Stimulated activated CD4-positive, alpha-beta T cell treated with anti-CD3 and anti-CD28 coated beads, Interleukin-4, amount 100 ng/mL, for 1 hour (primary cell): ENCODE measurements around the gene ACY1.
A peak's percentile ranks its signal among the peaks of the same experiment; 100 is the strongest.

Source experiments
- DNase-seq: peaks from one replicate; pipeline ENCODE4 v3.0.0-alpha.2; 2020

ACY1 gene

DNA sequence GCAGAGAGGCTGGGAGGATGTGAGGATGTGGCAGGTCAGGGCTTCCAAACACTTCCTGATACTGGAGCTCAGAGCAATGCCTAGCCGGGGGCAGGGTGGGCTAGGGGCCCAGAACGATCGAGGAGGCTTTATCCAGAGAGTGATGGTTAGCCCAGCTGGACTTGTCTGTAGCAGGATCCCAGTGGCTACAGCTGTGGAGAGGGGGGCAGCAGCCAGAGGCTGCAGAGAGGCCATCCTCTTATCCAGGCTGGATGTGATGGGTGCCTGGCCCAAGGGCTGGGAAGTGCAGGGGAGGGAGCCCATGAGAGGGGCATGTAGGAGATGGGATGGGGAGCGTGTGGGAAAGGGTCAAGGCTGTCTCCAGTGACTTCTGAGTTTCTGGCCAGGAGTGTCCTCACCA is 36.5 kb upstream of the ACY1 start:
- no peak for DNase-seq

DNA sequence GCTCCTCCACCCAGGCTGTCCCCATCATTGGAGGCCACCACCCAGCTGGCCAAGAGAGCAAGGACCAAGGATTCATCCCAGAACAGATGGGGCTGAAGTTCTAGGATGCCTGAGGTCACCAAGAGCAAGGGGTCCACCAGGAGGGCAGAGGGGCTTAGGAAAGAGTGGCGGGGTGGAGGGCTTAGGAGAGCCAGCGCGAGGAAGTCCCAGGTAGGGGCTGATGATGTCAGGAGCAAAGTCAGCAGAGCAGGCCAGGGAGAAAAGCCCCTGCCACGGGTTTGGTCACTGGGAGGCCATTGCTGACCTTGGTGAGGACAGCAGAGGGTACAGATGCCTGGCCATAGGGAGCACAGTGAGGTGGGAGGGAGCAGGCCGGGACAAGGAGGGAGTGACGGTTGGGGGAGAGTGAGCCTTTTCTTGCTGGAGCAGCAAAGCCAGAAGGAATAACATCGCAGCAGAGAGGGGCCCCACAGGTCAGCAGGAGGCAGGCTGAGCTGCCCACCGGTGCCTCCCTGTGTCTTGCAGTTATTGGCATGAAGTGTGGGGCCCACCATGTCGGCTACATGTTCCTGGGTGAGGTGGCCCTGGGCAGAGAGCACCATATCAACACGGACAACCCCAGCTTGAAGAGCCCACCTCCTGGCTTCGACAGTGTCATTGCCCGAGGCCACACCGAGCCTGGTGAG is 36.0 kb upstream of the ACY1 start:
- DNase-seq = no peak

DNA sequence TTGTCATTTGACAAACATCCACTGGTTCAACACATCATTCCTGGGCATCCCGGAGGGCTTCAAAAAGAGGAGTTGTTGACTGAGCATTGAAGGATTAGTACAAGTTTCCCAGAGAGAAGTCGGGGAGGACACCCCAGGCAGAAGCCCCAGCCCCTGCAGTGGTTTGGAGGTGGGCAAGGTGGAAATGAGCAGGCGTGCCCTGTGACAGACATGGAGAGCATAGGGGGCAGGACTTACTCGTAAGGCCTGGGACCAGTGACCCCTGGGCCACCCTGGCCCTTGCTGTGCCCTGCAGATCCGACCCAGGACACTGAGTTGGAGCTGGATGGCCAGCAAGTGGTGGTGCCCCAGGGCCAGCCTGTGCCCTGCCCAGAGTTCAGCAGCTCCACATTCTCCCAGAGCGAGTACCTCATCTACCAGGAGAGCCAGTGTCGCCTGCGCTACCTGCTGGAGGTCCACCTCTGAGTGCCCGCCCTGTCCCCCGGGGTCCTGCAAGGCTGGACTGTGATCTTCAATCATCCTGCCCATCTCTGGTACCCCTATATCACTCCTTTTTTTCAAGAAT is 35.2 kb upstream of the ACY1 start:
- no peak for DNase-seq

DNA sequence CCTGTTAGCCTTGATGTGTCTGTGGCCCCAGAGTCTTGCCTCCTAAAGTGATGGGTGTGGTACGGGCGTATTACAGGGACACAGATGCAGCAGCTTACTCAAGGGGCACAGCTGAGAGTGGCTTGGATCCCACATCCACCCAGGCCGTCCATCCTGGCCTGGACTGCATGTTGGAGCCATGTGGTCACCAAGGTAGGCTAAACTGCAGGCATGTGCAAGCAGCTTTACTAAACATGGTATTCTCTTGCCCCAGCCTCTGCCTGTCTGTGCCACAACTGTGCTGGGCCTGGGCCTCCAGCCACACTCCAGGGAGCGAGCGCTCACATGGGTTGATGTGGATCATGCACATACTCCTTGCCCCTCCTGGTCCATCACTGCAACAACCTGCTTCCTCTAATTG is 34.2 kb upstream of the ACY1 start:
- DNase-seq = no peak

DNA sequence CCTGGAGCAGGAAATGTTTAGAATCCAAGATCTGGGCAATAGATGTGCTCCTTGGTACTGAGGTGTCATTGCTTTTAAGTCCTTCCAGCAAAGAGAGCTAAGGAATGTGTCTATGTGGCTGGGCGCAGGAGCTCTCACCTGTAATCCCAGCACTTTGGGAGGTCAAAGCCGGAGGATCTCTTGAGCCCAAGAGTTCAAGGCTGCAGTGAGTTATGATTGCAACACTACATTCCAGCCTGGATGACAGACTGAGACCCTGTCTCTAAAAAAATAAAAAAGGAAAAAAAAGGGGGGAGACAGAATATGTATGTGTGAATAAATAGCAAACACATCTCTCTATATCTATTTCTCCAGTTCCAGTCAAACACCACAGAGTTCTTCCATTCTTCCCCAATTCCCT is 32.4 kb upstream of the ACY1 start:
- DNase-seq = no peak

DNA sequence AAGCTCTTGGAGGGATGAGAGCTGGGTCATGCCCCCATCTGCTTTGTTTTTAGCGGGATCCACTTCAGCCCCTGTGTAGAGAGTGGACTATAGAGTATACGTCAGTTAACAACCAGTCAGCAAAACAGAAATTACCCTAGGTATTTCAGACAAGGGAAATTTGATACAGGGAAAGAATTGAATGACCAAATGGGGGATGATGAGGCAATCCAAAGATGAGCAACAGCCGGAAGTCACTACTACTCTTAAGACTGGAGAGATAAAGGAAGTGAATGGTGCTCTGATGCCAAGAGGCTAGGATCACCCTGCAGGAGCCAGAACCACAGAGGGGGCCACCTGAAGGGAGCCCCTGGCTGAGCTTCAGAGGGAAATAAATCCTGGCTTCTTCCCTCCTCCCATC is 29.9 kb upstream of the ACY1 start:
- DNase-seq = no peak

DNA sequence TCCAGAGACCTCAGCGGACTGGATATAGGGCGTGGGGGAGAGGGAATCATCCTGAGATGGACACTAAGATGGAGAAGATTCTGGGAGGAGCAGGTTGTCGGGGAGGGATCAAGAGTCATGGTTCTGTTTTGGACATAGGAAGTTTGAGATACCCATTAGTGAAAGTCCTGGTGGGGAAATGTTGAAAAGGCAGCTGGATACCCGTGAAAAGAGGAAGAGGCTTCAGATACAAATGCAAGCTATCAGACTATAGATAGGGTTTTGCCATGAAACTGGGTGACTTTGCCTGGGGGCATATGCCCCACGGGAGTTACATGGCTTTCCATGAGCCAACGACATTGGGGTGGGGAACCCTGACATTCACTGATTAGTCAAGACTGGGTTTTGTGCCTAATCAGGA is 29.2 kb upstream of the ACY1 start:
- no peak for DNase-seq

DNA sequence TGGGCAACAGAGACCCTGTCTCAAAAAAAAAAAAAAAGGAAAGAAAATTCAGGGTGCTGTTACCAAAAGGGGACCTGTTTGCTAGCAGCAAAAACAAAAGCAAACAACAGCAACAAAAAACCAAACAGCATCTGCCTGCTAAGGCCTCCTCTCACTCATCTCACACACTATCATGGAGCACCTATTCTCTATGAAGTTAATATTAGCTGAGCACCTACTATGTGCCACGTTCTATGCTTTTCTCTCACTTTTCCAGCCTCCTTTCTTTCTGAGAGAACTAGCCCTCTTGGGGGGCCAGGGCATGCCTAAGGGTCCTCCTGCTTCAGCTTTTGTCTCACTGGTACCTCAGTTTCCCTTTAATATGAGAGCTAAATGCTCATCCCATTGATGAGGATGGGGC is 28.6 kb upstream of the ACY1 start:
- DNase-seq = no peak

DNA sequence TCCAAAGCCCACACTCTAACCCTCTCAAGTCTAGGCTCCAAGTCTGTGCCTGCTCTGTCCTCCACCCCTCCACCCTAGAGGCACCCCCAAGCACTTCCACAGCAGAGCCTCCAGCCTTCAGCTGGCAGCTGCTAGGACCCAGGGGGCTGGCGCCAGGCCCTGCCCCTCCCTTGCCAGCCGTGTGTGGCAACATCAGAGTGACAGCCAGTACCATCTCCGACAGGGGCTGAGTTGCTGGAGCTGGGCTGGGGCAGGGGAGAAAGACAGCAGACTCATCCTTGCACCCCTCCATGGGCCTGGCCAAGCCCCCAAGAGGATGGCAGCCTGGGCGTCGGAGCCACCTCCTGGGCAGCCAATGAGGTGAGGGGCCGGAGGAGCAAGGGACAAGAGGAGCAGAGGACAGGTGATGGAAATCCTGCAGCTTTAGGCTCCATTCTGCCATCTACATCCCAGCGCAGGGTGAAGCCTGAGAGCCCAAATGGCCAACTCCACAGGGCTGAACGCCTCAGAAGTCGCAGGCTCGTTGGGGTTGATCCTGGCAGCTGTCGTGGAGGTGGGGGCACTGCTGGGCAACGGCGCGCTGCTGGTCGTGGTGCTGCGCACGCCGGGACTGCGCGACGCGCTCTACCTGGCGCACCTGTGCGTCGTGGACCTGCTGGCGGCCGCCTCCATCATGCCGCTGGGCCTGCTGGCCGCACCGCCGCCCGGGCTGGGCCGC is 28.0 kb upstream of the ACY1 start, which contains the start of gene GPR62:
TSS of gene GPR62 (plus strand) at position 207 of the 718 bp plus-strand sequence. CDS start at position 479, 272 bp downstream.
- no peak for DNase-seq

DNA sequence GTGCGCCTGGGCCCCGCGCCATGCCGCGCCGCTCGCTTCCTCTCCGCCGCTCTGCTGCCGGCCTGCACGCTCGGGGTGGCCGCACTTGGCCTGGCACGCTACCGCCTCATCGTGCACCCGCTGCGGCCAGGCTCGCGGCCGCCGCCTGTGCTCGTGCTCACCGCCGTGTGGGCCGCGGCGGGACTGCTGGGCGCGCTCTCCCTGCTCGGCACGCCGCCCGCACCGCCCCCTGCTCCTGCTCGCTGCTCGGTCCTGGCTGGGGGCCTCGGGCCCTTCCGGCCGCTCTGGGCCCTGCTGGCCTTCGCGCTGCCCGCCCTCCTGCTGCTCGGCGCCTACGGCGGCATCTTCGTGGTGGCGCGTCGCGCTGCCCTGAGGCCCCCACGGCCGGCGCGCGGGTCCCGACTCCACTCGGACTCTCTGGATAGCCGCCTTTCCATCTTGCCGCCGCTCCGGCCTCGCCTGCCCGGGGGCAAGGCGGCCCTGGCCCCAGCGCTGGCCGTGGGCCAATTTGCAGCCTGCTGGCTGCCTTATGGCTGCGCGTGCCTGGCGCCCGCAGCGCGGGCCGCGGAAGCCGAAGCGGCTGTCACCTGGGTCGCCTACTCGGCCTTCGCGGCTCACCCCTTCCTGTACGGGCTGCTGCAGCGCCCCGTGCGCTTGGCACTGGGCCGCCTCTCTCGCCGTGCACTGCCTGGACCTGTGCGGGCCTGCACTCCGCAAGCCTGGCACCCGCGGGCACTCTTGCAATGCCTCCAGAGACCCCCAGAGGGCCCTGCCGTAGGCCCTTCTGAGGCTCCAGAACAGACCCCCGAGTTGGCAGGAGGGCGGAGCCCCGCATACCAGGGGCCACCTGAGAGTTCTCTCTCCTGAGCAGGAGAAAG is 27.2 kb upstream of the ACY1 start:
- DNase-seq = peak; percentile 43

DNA sequence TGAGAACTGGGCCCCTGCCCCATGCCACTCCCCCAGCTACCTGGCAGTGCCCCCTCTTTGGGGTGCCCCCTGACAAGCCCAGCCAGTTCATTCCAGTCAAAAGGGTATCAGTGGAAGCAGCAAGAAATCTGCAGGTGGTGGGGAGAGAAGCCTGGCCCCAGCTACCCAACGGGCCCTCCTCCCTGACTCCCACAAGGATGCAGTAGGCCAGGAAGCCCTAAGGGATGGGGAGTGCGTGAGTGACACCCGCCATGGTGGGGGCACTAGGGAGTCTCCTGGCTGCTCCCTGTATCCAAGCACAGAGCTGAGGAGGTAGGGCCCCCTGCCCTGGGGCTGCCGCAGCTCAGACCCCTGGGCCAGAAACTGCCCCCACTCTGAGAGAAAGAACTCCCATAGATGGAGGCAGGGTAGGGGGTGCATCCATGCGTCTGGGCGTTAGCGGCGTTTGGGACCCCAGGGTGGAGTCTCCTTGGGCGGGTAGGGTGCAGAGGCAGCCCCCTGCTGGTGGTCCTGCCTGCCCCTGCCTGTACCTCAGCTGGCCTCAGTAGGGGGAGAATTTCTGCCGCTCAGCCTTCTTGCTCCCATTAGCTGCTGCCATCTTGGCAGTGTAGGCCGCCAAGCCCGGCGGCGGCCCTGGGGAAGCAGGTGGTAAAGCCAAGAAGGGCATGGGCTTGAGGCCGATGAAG is 25.7 kb upstream of the ACY1 start:
- DNase-seq = no peak

DNA sequence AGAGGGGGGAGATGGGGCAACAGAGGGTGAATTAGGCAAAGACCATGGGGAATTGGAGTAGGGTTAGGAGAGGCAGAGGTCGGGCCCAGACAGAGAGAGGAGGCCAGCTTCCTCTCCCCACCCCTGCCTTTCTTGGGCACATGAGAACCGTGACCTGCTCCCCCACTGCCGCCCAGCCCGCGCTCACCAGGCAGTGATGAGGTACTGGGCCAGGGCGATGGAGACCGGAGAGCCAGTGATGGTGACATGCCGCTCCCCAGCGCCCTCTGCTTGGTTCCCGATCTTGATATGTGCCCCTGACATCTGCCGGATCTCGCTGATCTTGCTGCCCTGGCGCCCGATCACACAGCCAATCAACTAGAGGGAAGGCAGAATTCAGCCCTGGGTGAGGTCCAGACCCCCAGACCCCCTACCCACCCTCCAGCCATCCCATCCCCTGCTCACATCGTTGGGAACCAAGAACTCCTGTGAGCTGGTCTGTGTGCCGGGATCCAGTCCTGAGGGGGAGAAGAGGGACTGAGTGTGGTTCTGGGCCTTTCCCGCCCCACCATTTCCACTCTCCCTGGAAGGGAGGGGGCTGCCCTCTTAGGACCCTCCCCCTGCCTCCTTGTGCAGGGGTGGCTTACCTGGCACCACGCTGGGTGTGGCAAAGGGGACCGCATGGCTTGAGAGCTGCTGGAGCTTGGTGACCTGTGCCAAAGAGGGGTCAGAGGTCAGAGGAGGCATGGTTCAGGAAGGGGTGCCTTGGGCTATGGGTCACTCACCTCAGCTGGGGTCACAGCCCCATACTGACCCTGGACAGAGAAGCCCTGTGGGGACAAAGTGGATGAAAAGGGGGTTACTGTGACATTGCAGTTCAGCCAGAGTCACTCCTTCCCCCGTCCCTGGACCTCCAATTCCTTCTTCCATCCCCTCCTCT is 24.5 kb upstream of the ACY1 start:
- DNase-seq = no peak

DNA sequence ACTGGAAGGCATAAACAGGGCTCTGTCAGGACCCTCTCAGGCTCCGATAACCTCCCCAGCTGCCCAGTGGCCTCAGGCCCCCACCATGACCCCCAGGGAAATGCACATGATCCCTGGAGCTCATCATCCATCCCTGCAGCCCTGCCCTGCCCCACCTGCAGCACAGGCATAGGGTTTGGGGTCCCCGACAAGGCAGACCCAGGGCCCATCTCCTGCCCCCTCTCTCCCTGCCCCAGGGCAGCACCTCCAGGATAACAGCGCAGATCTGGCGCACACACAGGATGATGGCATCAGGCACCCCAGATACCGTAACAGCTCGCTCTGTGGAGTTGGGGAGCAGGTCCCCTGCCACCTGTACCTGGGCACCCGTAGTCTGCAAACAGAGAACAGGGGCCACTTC is 23.7 kb upstream of the ACY1 start:
- no peak for DNase-seq

DNA sequence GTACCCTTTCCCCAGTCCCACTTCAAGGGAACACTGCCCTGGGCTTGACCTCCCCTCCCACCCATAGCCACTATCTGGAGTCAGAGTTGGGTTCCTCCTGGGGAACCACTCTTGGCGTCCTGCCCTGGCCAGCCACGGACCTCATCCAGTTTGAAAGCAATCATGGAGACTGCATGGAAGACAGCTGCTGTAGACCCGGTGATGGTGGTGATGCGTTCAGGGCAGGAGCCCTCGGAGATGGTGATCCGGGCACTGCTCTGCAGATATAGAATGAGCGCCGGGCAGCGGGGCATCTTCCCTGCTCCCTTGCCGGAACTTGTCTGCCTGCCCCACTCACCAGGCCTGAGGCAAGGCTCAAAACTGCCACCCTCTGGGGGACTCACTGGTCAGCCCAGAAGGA is 22.9 kb upstream of the ACY1 start:
- DNase-seq = no peak

DNA sequence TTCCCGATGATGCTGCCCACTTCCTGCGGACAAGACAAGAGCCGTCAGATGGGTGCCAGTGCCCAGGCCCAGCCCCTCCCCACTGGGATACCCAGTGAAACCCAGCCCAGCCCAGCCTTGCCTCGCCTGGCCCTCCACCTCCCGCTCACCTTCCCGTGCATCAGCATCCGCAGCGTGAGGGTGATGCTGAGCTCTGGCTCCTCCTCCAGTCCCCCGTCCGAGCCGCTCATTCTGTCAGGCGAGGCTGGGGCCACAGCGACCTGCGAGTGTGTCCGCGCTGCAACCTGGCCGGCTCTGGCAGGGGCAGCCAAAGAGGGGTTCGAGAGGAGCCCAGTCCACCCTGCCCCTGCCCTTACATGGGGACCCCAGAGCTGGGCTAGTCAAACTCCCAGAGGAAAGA is 22.3 kb upstream of the ACY1 start:
- no peak for DNase-seq

DNA sequence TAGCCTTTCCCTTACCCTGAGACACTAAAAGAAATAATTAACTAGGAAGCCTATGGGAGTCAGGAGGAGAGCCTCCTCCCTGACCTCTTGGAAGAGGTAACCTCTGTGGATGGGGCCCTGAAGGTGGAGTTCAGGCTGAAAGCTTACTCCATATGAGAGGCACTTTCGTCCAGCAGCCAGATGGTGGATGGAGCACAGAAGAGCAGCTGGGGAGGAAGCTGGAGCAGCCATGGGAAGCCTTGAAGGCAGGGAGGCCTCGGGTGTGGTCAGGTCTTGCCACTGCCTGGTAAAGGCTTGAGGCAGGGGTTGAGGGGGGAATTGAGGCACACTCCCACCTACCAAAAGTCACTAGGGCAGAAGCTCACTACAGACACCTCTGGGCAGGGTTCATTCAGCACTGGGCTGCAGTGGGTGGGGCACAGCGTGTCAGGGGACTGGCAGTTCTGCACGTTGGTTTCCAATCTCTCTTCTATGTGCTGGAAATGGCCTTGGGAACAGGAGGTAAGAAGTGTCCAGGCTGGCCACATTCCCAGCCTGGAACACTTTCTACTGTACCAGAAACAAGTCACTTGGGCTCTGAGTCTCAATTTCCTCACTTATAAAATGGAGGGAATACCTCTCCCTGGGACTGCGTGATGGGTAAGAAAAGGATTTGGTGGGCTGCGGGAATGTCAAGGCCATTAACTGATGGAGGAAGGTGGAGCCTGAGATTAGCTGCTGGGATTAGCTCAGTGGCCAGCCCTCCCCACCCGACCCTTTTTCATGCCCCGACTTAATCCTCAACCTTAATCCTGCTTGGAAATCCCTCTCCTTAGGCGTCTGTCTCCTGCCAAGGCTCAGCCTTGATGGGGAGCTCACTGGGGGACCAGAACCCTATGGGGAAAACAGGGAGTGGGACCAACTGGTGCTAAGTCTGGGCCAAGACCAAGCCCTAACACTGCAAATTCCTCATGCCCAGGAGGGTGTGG is 21.4 kb upstream of the ACY1 start:
- DNase-seq = no peak

DNA sequence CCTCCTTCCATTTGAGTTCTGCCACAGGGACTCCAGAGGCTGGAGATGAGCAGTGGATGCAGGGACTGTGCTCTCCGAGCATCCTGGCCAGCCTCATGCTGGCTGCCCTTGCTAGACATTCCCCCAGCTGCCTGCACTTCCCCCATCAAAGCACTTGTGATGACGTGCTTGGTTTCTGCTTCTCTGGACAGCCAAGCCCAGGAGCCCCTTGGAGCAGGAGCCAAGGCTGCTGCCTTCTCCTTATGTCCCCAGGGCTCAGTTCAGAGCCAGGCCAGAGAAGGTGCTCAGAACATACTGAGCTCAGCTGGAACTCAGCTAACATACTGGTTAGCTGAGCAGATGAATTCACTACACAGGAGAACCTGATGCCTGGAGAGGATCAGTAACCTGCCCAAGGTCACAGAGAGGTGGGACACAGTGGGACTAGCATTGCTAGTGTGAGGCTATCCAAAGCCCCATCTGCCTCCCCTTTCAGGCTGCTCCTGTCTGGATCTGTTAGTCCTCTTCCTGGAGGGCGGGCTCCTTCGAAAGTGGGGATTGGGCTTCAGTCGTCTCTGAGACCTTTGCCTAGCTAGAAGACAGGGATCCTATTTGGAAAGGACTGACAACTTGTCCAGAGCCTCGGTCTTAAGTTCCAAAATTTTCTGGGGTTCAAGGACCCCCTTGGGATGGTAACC is 20.3 kb upstream of the ACY1 start:
- no peak for DNase-seq

DNA sequence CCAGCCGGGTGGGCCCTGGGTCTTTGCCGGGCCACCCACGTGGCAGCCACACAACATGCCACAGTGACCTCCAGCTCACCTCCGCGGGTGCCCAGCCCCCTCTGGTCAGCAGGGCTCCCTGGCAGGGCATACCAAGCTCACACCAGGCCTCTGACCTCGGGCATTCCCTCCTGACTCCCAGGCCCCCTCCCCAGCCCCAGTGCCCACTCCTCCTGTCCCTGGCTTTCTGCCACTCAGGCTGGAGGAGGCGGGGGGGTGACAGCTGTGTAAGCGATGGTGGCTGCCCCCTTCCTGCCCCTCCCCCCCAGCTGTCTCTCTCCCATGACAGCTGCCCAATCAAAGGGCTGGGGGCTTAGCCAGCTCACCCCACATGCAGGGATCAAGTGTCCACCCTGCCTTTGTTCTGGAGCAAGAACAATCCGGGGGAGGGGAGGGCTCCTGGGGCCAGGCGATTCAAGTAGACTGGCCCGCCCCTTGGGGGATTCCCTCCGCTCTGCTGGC is 19.3 kb upstream of the ACY1 start:
- no peak for DNase-seq

DNA sequence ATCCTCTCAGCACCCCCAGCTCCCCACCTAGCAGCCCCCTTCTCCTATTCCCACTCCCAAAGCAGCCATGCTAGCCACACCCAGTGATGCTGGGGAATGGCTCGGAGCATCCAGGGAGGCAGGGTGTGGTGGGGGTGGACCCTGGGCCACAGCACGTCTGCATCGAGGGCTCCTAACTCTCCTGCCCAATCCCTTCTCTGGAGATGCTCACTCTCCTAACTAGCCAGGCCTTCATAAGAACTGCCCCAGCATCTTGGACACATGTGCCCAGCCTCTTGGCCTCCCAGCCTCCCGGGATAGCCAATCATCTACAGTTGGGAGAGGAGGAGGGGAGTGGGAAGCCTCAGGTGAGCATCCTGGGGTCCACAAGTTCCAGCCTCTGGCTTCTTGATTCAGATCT is 18.8 kb upstream of the ACY1 start:
- no peak for DNase-seq

DNA sequence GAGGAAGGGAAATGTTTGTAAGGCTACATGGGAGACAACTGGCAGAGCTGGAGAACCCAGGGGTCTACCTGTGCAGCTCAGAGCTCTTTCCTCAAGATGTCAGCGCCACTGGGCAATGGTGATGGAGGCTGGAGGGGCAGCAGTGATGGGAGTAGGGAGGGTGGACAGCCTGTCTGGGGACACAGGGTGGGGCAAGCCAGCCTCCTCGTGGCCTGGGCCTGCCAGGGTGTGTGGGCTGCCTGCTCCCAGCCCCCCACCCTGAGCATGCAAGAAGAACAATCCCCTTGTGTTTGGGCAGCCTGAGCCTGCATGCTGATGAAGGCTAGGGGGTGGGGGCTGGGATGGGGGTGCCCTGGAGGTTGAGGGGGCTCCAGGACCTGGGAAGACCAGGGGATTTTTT is 17.3 kb upstream of the ACY1 start:
- DNase-seq = no peak
